H9 (cell line): ENCODE measurements around the gene PLEKHA8. TPM values are rescaled to one million over a fixed set of nuclear protein-coding genes. Genes with fewer than 3 reads are reported as not detected.

ENCODE experiments used
- DNase-seq: peaks from one replicate; pipeline ENCODE4 v3.0.0-alpha.2; 2017
- H2AFZ ChIP-seq: one replicate; pipeline ENCODE4 v1.6.1; 2013; ENCODE audit warnings: mild to moderate bottlenecking, low read length, control low read depth, moderate library complexity
- H2AK5ac ChIP-seq: 2 replicates; pipeline ENCODE4 v1.6.1; 2013; ENCODE audit warnings: low read length, control low read depth, mixed read lengths; ENCODE audit not compliant: insufficient read length
- H2BK120ac ChIP-seq: one replicate; pipeline ENCODE4 v1.6.1; 2013; ENCODE audit warnings: low read depth, mild to moderate bottlenecking, low read length, control low read depth, inconsistent platforms; ENCODE audit not compliant: poor library complexity, severe bottlenecking
- H2BK12ac ChIP-seq: 2 replicates; pipeline ENCODE4 v1.6.1; 2013; ENCODE audit warnings: low read length, control low read depth, mixed read lengths, low read depth; ENCODE audit not compliant: insufficient read length
- H2BK15ac ChIP-seq: 2 replicates; pipeline ENCODE4 v1.6.1; 2013; ENCODE audit warnings: low read depth, low read length, control low read depth
- H2BK20ac ChIP-seq: one replicate; pipeline ENCODE4 v1.6.1; 2013; ENCODE audit warnings: low read depth, mild to moderate bottlenecking, low read length, control low read depth, inconsistent platforms; ENCODE audit not compliant: poor library complexity, severe bottlenecking
- H2BK5ac ChIP-seq: 2 replicates; pipeline ENCODE4 v1.6.1; 2013; ENCODE audit warnings: low read length, control low read depth, mixed read lengths; ENCODE audit not compliant: insufficient read length
- H3K14ac ChIP-seq: 2 replicates; pipeline ENCODE4 v1.6.1; 2013; ENCODE audit warnings: low read length, control low read depth; ENCODE audit not compliant: insufficient read depth
- H3K18ac ChIP-seq: 2 replicates; pipeline ENCODE4 v1.6.1; 2013; ENCODE audit warnings: low read depth, mild to moderate bottlenecking, mixed read lengths, low read length, control low read depth; ENCODE audit not compliant: insufficient read length
- H3K23ac ChIP-seq: 2 replicates; pipeline ENCODE4 v1.6.1; 2013; ENCODE audit warnings: low read length, control low read depth, mixed read lengths, low read depth; ENCODE audit not compliant: insufficient read length
- H3K23me2 ChIP-seq: 2 replicates; pipeline ENCODE4 v1.6.1; 2013; ENCODE audit warnings: low read depth, mild to moderate bottlenecking, mixed read lengths, low read length, control low read depth; ENCODE audit not compliant: insufficient read length, poor library complexity, severe bottlenecking
- H3K27ac ChIP-seq: 2 replicates; pipeline ENCODE4 v1.5.1; 2013; ENCODE audit warnings: low read length, control low read depth, mixed read lengths, low read depth; ENCODE audit not compliant: insufficient read length
- H3K27me3 ChIP-seq: 2 replicates; pipeline ENCODE4 v1.6.1; 2013; ENCODE audit warnings: low read length, control low read depth, inconsistent platforms; ENCODE audit not compliant: insufficient read depth
- H3K4ac ChIP-seq: 2 replicates; pipeline ENCODE4 v1.6.1; 2013; ENCODE audit warnings: low read depth, mild to moderate bottlenecking, control low read depth, inconsistent platforms, low read length, moderate library complexity
- H3K4me1 ChIP-seq: 2 replicates; pipeline ENCODE4 v1.6.1; 2013; ENCODE audit warnings: low read length, control low read depth, inconsistent platforms; ENCODE audit not compliant: insufficient read depth
- H3K4me2 ChIP-seq: 2 replicates; pipeline ENCODE4 v1.6.1; 2013; ENCODE audit warnings: low read length, control low read depth, mixed read lengths; ENCODE audit not compliant: insufficient read length, insufficient read depth
- H3K56ac ChIP-seq: 2 replicates; pipeline ENCODE4 v1.6.1; 2013; ENCODE audit warnings: low read depth, mild to moderate bottlenecking, mixed read lengths, low read length, control low read depth; ENCODE audit not compliant: insufficient read length
- H3K79me1 ChIP-seq: 2 replicates; pipeline ENCODE4 v1.6.1; 2013; ENCODE audit warnings: low read depth, mild to moderate bottlenecking, moderate library complexity, low read length, control low read depth, inconsistent platforms; ENCODE audit not compliant: insufficient read depth, poor library complexity, severe bottlenecking
- H3K79me2 ChIP-seq: 2 replicates; pipeline ENCODE4 v1.6.1; 2013; ENCODE audit warnings: low read length, control low read depth, inconsistent platforms; ENCODE audit not compliant: insufficient read depth
- H3K9ac ChIP-seq: 2 replicates; pipeline ENCODE4 v1.6.1; 2013; ENCODE audit warnings: low read length, control low read depth, mixed read lengths; ENCODE audit not compliant: insufficient read length; ENCODE audit errors: extremely low read depth
- H3K9me3 ChIP-seq: one replicate; pipeline ENCODE4 v1.6.1; 2013; ENCODE audit warnings: low read depth, low read length, inconsistent platforms; ENCODE audit not compliant: control insufficient read depth
- H3T11ph ChIP-seq: one replicate; pipeline ENCODE4 v1.6.1; 2013; ENCODE audit warnings: mild to moderate bottlenecking, low read length, control low read depth, inconsistent platforms
- H4K20me1 ChIP-seq: one replicate; pipeline ENCODE4 v1.6.1; 2013; ENCODE audit not compliant: control insufficient read depth, insufficient read length, insufficient read depth
- H4K5ac ChIP-seq: 2 replicates; pipeline ENCODE4 v1.6.1; 2013; ENCODE audit warnings: low read depth, mild to moderate bottlenecking, mixed read lengths, low read length, control low read depth; ENCODE audit not compliant: insufficient read length
- H4K8ac ChIP-seq: replicated peaks from 2 replicates; pipeline ENCODE4 v1.6.1; 2013; ENCODE audit warnings: low read length, control low read depth, mixed read lengths, low read depth; ENCODE audit not compliant: insufficient read length
- H4K91ac ChIP-seq: 2 replicates; pipeline ENCODE4 v1.6.1; 2013; ENCODE audit warnings: low read depth, mild to moderate bottlenecking, moderate library complexity, mixed read lengths, low read length, control low read depth; ENCODE audit not compliant: insufficient read length
- H3K27ac Mint-ChIP-seq, 3 experiments: 2 replicates in 2 of 3; 3 replicates in 1 of 3; pipeline ENCODE4 v1.8.0; 2020 to 2021; ENCODE audit warnings: mixed read lengths in 3 of 3, mild to moderate bottlenecking in 1 of 3, moderate library complexity in 1 of 3
- H3K27me3 Mint-ChIP-seq: 2 replicates; pipeline ENCODE4 v1.8.0; 2021; ENCODE audit warnings: low read depth, mild to moderate bottlenecking, moderate library complexity, mixed read lengths
- H3K36me3 Mint-ChIP-seq, 3 experiments: 2 replicates in 2 of 3; 3 replicates in 1 of 3; pipeline ENCODE4 v1.8.0; 2020 to 2021; ENCODE audit warnings: low read depth in 3 of 3, mixed read lengths in 3 of 3; ENCODE audit not compliant: insufficient read depth in 1 of 3
- H3K4me1 Mint-ChIP-seq, 2 experiments: 2 replicates each; pipeline ENCODE4 v1.8.0; 2020; ENCODE audit warnings: mixed read lengths in 2 of 2
- H3K4me3 Mint-ChIP-seq, 2 experiments: 2 replicates in 1 of 2; 3 replicates in 1 of 2; pipeline ENCODE4 v1.8.0; 2020 to 2021; ENCODE audit warnings: mild to moderate bottlenecking in 2 of 2, mixed read lengths in 2 of 2, moderate library complexity in 1 of 2
- H3K9me3 Mint-ChIP-seq, 2 experiments: 2 replicates in 1 of 2; 3 replicates in 1 of 2; pipeline ENCODE4 v1.8.0; 2020; ENCODE audit warnings: mild to moderate bottlenecking in 2 of 2, mixed read lengths in 2 of 2, moderate library complexity in 1 of 2
- CTCF ChIP-seq: fragments of 200-600 bp; sonication (generic); conservative IDR thresholded peaks from 3 replicates; pipeline ENCODE4 v1.8.0; 2021; ENCODE audit warnings: antibody characterized with exemption, mild to moderate bottlenecking
- WGBS: extraction: QIAGEN DNeasy Blood & Tissue Kit; methylation state at CpG from one replicate; pipeline ENCODE4 v1.1.7; 2013; ENCODE audit warnings: missing lambda C conversion rate, low lambda C conversion rate, mixed read lengths; ENCODE audit not compliant: insufficient read length; ENCODE audit errors: extremely low coverage; 5-methylcytosine and 5-hydroxymethylcytosine counted together
- total RNA-seq: library from RNA; stranded (reverse); gene quantifications from 2 replicates; pipeline ENCODE4 v1.2.1, GENCODE V29; 2021

Gene PLEKHA8
- total RNA-seq, 1 experiment from 2014 or later = 37.0 TPM

DNA sequence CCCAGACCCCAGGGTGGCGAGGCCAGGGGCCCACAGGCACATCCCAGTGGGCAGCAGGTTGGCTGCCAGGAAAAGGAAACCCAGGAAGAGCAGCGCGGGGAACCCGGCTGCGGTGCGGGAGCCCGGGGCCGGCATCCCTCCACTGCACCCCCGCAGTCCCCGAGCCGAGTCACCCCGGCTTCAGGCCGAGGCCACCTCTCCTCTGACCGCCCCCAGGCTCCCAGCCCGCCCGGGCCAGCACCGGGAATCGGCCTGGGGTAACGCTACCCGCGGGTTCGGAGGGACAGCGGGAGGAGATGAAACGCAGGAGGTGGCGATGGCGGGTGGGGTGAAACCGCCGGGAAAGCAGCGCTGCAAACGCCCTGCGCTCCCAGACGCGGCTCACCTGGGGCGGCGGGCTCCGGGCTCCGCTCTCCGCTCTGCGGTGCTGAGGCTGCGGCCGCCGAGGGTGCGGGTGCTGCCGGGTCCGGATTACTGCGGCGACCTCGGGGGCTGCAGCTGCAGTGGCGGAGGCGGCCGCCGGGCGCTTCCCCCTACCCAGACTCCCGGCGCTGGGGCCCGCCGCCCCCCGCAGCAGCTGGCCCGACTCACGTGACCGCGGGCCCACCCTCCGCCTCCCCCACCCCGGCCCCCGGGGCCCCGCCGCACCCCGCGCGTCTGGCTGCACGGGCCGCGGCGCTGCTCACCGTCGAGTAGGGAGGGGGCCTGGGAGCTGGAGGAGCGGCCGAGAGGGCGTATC, 38.8 kb upstream of the PLEKHA8 start, which contains the start of gene SCRN1:
Gene SCRN1, minus strand, starts transcription at position 545 of the 739 bp plus-strand sequence. CDS start 20,734 bp downstream, outside the sequence.
- Histone ChIP-seq H3K79me2 (peaks cover 14% of the 10 kb centered on the region; the same call in 1 of the 2 replicates), H2BK5ac (no peak within 1 kb of the TSS), H3K27ac (no peak within 1 kb of the TSS), H3K4ac (0 out of 2 replicates have a peak within 1 kb of the TSS, but pooled peaks have one; percentile 77), H3K23ac (no peak within 1 kb of the TSS), H2AFZ (no peak within 1 kb of the TSS), H3K18ac (peak within 1 kb of the TSS; percentile 93), H3K27me3 (no peaks in the 10 kb centered on the region), H3K9ac (peak within 1 kb of the TSS; percentile 82), H3K23me2 (peaks cover 8% of the 10 kb centered on the region), H3K56ac (no peak within 1 kb of the TSS), H3T11ph (no peak within 1 kb of the TSS), H2BK15ac (no peak within 1 kb of the TSS; the same call in 1 of the 2 replicates), H4K91ac (no peak within 1 kb of the TSS), H3K4me1 (peaks cover 5% of the 10 kb centered on the region; the same call in 1 of the 2 replicates), H4K5ac (no peak within 1 kb of the TSS), H3K79me1 (peaks cover 3% of the 10 kb centered on the region), H2BK120ac (no peak within 1 kb of the TSS), H2BK12ac (peak within 1 kb of the TSS; percentile 45), H3K4me2 (peak within 1 kb of the TSS; percentile 59), H3K14ac (peak within 1 kb of the TSS; percentile 96), H4K8ac (no peak within 1 kb of the TSS), H4K20me1 (no peaks in the 10 kb centered on the region), H2AK5ac (no peak within 1 kb of the TSS), H3K9me3 (no peaks in the 10 kb centered on the region), H2BK20ac (no peak within 1 kb of the TSS)
- peak; percentile 33; the same call in 2 of the 3 replicates for TF ChIP-seq CTCF
- peaks cover 13 to 16% of the 10 kb centered on the region in 2 experiments; a peak in 4 of 5 replicates for H3K9me3 Mint-ChIP-seq
- no CpG with 5 or more reads among the region's 79 CpGs for WGBS
- H3K27me3 Mint-ChIP-seq = peaks cover 6% of the 10 kb centered on the region; the same call in 1 of the 2 replicates
- H3K27ac Mint-ChIP-seq = peak within 1 kb of the TSS in 2 of 3 experiments; percentile 65 to 98; a peak in 2 of 7 replicates
- peak; percentile 63 for DNase-seq
- peaks cover 16 to 17% of the 10 kb centered on the region in 2 experiments for H3K4me1 Mint-ChIP-seq
- H3K4me3 Mint-ChIP-seq = peak within 1 kb of the TSS; percentile 91
- peaks cover 0 to 14% (median 0%) of the 10 kb centered on the region in 3 experiments; a peak in 6 of 7 replicates for H3K36me3 Mint-ChIP-seq
